Measurements from ENCODE around the gene TTC34.
"Not testable (repeated sequence)": the region's sequence is repeated elsewhere in the genome, so short reads cannot be mapped to it uniquely, and the experiment has no call there.

TTC34 gene

GRCh38 chr1:2785631-2786328, 15.7 kb downstream of the TTC34 start:
- H3K4me1 Mint-ChIP-seq (ENCODE audit: low read depth) = peaks cover 2% of the 10 kb centered on the region
- H3K27me3 Mint-ChIP-seq (ENCODE audit: low read depth) = peaks cover 23% of the 10 kb centered on the region
- no peak overlapping the region for H3K4me3 Mint-ChIP-seq
- peaks cover 2% of the 10 kb centered on the region for H3K36me3 Mint-ChIP-seq (ENCODE audit: low read depth)
- H3K9me3 Mint-ChIP-seq = peaks cover 20% of the 10 kb centered on the region
- H3K27ac Mint-ChIP-seq = no peak overlapping the region

GRCh38 chr1:2784854-2785630, 16.5 kb downstream of the TTC34 start:
- peaks cover 2% of the 10 kb centered on the region for H3K4me1 Mint-ChIP-seq (ENCODE audit: low read depth)
- H3K27me3 Mint-ChIP-seq (ENCODE audit: low read depth) = peaks cover 23% of the 10 kb centered on the region
- H3K36me3 Mint-ChIP-seq (ENCODE audit: low read depth) = peaks cover 2% of the 10 kb centered on the region
- H3K9me3 Mint-ChIP-seq = peaks cover 17% of the 10 kb centered on the region
- H3K4me3 Mint-ChIP-seq = no peak overlapping the region
- H3K27ac Mint-ChIP-seq = no peak overlapping the region

GRCh38 chr1:2783435-2784397, 17.8 kb downstream of the TTC34 start:
- Mint-ChIP-seq H3K4me1 (ENCODE audit: low read depth) (no peaks in the 10 kb centered on the region), H3K27ac (no peak overlapping the region), H3K4me3 (no peak overlapping the region), H3K9me3 (peaks cover 17% of the 10 kb centered on the region), H3K27me3 (ENCODE audit: low read depth) (peaks cover 18% of the 10 kb centered on the region), H3K36me3 (ENCODE audit: low read depth) (peaks cover 2% of the 10 kb centered on the region)

- Mint-ChIP-seq H3K4me1 (ENCODE audit: low read depth) (no peaks in the 10 kb centered on the region), H3K4me3 (no peak overlapping the region), H3K9me3 (peaks cover 17% of the 10 kb centered on the region), H3K36me3 (ENCODE audit: low read depth) (peaks cover 2% of the 10 kb centered on the region), H3K27ac (no peak overlapping the region), H3K27me3 (ENCODE audit: low read depth) (peaks cover 13% of the 10 kb centered on the region)
Measured at GRCh38 chr1:2783069-2783434, 18.4 kb downstream of the TTC34 start.

- Mint-ChIP-seq H3K4me1 (ENCODE audit: low read depth) (no peaks in the 10 kb centered on the region), H3K9me3 (peaks cover 17% of the 10 kb centered on the region), H3K36me3 (ENCODE audit: low read depth) (peaks cover 2% of the 10 kb centered on the region), H3K27ac (no peak overlapping the region), H3K4me3 (no peak overlapping the region), H3K27me3 (ENCODE audit: low read depth) (peaks cover 9% of the 10 kb centered on the region)
Measured at GRCh38 chr1:2781627-2782026, 19.9 kb downstream of the TTC34 start.

DNA sequence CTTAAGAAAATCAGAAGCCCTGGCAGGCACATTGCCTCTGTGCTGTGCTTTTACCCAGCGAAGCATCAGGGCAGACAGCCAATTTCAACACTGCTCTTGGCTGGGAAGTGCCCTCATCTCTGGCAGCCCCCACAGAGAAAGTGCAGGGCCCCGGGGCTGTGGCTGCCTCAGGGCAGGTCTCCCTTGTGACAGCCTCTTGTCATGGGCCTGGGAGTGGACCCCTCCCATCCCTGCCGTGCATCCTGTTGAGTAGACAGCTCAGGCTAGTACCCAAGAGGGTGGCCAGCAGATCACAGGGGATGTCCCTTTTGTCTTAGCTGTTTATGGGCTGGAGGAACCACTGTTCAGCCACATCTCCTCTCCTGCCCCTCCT, 23.3 kb downstream of the TTC34 start:
- Mint-ChIP-seq H3K27me3 (ENCODE audit: low read depth) (peaks cover 9% of the 10 kb centered on the region), H3K4me3 (no peak overlapping the region)

DNA sequence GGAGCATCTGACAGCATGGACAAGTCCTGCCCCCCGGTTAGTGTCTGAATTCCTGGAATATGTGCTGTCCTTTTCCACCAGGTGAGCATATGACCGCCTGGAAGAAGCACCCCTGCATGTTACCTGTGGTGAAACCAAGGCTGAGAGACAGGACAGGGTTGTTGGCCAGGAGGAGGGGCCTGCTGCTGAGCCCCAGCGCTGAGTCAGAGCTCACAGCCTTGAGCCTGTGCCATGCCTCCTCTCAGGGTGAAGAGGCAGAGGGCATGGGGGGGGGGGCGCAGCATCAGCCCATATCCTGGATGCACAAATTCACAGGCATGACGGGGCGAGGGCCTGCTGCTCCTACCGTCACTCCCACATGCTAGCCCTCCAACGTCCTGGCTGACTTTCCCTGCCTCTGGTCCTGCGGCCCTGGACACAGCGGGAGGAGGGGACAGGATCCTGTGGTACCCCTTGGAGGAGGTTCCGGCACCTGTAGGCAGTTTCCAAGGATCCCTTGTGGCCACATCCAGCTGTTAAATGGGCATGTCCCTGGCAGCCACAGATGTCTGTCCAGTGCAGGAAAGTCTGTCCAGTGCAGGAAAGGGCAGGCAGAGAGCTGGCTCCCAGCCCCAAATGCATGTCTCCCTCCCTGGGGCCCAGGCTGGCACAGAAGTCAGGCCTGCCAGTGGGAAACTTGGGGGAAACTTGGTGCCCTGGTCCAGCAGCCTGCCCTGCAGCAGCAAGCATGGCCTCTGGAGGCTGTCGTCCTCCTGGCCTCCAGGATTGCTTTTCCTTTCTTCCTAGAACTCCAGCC, 23.9 kb downstream of the TTC34 start:
- no peak overlapping the region for H3K27ac Mint-ChIP-seq
- H3K4me1 Mint-ChIP-seq (ENCODE audit: low read depth) = no peaks in the 10 kb centered on the region
- H3K9me3 Mint-ChIP-seq = peaks cover 17% of the 10 kb centered on the region
- peaks cover 2% of the 10 kb centered on the region for H3K36me3 Mint-ChIP-seq (ENCODE audit: low read depth)
- H3K4me3 Mint-ChIP-seq = no peak overlapping the region
- peaks cover 9% of the 10 kb centered on the region for H3K27me3 Mint-ChIP-seq (ENCODE audit: low read depth)

More for the DNA sequence above, 23.3 kb downstream of the TTC34 start:
- Mint-ChIP-seq H3K27ac (no peak overlapping the region), H3K4me1 (ENCODE audit: low read depth) (no peaks in the 10 kb centered on the region), H3K36me3 (ENCODE audit: low read depth) (peaks cover 2% of the 10 kb centered on the region), H3K9me3 (peaks cover 17% of the 10 kb centered on the region)

DNA sequence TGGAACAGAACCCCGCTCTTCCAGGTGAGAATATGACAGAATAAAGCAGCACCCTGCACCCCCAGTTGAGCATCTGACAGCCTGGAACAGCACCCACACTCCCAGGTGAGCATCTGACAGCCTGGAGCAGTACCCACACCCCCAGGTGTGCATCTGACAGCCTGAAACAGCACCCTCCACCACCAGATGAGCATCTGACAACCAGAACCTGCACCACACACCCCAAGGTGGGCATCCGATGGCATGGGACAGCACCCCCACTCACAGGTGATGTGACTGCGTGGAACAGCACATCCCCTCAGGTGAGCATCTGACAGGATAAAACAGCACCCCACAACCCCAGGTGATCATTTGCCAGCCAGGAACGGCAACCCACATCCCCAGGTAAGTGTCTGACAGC, 26.2 kb downstream of the TTC34 start:
- H3K4me1 Mint-ChIP-seq (ENCODE audit: low read depth); H3K27ac Mint-ChIP-seq; H3K4me3 Mint-ChIP-seq; H3K36me3 Mint-ChIP-seq (ENCODE audit: low read depth); H3K9me3 Mint-ChIP-seq; H3K27me3 Mint-ChIP-seq (ENCODE audit: low read depth): not testable (repeated sequence)

DNA sequence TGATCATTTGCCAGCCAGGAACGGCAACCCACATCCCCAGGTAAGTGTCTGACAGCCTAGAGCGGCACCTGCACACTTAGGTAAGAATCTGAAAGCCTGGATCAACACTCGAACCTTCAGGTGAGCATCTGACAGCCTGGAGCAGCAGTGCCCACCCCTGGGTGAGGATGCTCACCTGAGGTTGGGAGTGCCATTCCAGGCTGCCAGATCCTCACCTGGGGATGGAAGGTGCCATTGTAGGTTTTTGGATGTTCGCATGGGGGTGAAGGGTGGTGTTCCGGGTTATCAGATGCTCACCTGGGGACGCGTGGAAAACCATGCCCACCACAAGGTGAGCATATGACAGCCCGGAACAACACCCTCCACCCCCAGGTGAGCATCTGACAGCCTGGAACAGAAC, 33.4 kb downstream of the TTC34 start:
- H3K27ac Mint-ChIP-seq; H3K36me3 Mint-ChIP-seq (ENCODE audit: low read depth); H3K9me3 Mint-ChIP-seq; H3K27me3 Mint-ChIP-seq (ENCODE audit: low read depth); H3K4me1 Mint-ChIP-seq (ENCODE audit: low read depth); H3K4me3 Mint-ChIP-seq: not testable (repeated sequence)

DNA sequence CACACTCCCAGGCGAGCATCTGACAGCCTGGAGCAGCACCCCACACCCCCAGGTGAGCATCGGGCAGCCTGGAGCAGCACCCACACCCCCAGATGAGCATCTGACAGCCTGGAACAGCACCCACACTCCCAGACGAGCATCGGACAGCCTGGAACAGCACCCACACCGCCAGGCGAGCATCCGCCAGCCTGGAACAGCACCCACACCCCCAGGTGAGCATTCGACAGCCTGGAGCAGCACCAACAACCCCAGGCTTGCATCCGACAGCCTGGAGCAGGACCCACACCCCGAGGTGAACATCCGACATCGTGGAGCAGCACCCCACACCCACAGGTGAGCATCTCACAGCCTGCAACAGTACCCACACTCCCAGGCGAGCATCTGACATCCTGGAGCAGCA, 42.1 kb downstream of the TTC34 start:
- H3K9me3 Mint-ChIP-seq; H3K36me3 Mint-ChIP-seq (ENCODE audit: low read depth); H3K4me1 Mint-ChIP-seq (ENCODE audit: low read depth); H3K27me3 Mint-ChIP-seq (ENCODE audit: low read depth); H3K4me3 Mint-ChIP-seq; H3K27ac Mint-ChIP-seq: not testable (repeated sequence)

GRCh38 chr1:2757519-2757918, 44.0 kb downstream of the TTC34 start:
- H3K27me3 Mint-ChIP-seq (ENCODE audit: low read depth); H3K27ac Mint-ChIP-seq; H3K36me3 Mint-ChIP-seq (ENCODE audit: low read depth); H3K4me3 Mint-ChIP-seq; H3K4me1 Mint-ChIP-seq (ENCODE audit: low read depth); H3K9me3 Mint-ChIP-seq: not testable (repeated sequence)

DNA sequence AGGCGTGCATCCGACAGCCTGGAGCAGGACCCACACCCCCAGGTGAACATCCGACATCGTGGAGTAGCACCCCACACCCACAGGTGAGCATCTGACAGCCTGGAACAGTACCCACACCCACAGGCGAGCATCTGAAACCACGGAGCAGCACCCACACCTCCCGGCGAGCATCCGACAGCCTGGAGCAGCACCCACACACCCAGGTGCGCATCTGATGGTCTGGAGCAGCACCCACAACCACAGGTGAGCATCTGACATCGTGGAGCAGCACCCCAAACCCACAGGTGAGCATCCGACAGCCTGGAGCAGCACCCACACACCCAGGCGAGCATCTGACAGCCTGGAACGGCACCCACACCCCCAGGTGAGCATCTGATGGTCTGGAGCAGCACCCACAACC, 46.1 kb downstream of the TTC34 start:
- not testable (repeated sequence) for H3K4me1 Mint-ChIP-seq (ENCODE audit: low read depth); H3K27ac Mint-ChIP-seq; H3K36me3 Mint-ChIP-seq (ENCODE audit: low read depth); H3K27me3 Mint-ChIP-seq (ENCODE audit: low read depth); H3K9me3 Mint-ChIP-seq; H3K4me3 Mint-ChIP-seq

DNA sequence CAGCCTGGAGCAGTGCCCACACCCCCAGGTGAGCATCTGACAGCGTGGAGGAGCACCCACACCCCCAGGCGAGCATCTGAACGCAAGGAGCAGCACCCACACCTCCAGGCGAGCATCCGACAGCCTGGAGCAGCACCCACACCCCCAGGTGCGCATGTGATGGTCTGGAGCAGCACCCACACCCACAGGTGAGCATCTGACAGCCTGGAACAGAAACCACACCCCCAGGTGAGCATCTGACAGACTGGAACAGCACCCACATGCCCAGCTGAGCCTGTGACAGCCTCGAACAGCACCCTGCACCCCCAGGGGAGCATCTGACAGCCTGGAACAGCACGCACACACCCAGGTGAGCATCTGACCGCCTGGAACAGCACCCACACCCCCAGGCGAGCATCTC, 46.9 kb downstream of the TTC34 start:
- not testable (repeated sequence) for H3K36me3 Mint-ChIP-seq (ENCODE audit: low read depth); H3K9me3 Mint-ChIP-seq; H3K4me3 Mint-ChIP-seq; H3K27ac Mint-ChIP-seq; H3K4me1 Mint-ChIP-seq (ENCODE audit: low read depth); H3K27me3 Mint-ChIP-seq (ENCODE audit: low read depth)

DNA sequence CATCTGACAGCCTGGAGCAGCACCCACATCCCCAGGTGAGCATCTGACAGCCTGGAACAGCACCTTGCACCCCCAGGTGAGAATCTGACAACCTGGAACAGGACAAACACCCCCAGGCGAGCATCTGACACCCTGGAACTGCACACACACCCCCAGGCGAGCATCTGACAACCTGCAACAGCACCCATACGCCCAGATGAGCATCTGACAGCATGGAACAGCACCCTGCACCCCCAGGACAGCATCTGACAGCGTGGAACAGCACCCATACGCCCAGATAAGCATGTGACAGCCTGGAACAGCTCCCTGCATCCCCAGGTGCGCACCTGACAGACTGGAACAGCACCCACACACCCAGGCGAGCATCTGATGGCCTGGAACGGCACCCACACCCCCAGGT, 49.0 kb downstream of the TTC34 start:
- H3K4me3 Mint-ChIP-seq; H3K4me1 Mint-ChIP-seq (ENCODE audit: low read depth); H3K9me3 Mint-ChIP-seq; H3K27me3 Mint-ChIP-seq (ENCODE audit: low read depth); H3K36me3 Mint-ChIP-seq (ENCODE audit: low read depth); H3K27ac Mint-ChIP-seq: not testable (repeated sequence)
